BJ (cell line): ENCODE data around the gene EPHB2. TPM values are rescaled to one million over a fixed set of nuclear protein-coding genes. Genes with fewer than 3 reads are reported as not detected.

Source experiments
- CTCF ChIA-PET: fragments of 350-600 bp; formaldehyde crosslinking; extraction: SDS; loops from one replicate; lab custom pipeline; 2021; ENCODE audit warnings: antibody characterized with exemption, inconsistent platforms; lab: Yijun Ruan, JAX
- POLR2A ChIA-PET: fragments of 300-600 bp; sonication (Branson Sonifier 250); formaldehyde crosslinking; extraction: SDS; loops from one replicate; lab custom pipeline; 2021; ENCODE audit warnings: antibody characterized with exemption; lab: Charles Lee
- DNase-seq: peaks from one replicate; pipeline ENCODE4 v3.0.0-alpha.2; 2011; ENCODE audit warnings: low read depth
- H3K27me3 ChIP-seq: 2 replicates; pipeline ENCODE4 v1.6.0; 2011; ENCODE audit warnings: low read length; ENCODE audit not compliant: control insufficient read depth, insufficient read depth
- H3K36me3 ChIP-seq: 2 replicates; pipeline ENCODE4 v1.5.1; 2011; ENCODE audit warnings: low read length; ENCODE audit not compliant: control insufficient read depth, insufficient read depth
- H3K4me3 ChIP-seq: 2 replicates; pipeline ENCODE4 v1.5.1; 2011; ENCODE audit warnings: low read depth, mild to moderate bottlenecking, control low read depth, low read length
- polyA plus RNA-seq: library from polyadenylated mRNA; depleted of rRNA; stranded (reverse); fragments of >200 nt; gene quantifications from 2 replicates; pipeline ENCODE4 v1.2.3, GENCODE V29; 2011
- TF ChIP-seq, protein P1 (sequence below): IDR thresholded peaks from 2 replicates; pipeline ENCODE4 v1.5.1; 2011; ENCODE audit warnings: low read depth, mild to moderate bottlenecking, control low read depth, inconsistent platforms, low read length, moderate library complexity; ENCODE audit not compliant: insufficient read depth

The EPHB2 gene
- polyA plus RNA-seq, 1 experiment: 8.7 TPM

DNA sequence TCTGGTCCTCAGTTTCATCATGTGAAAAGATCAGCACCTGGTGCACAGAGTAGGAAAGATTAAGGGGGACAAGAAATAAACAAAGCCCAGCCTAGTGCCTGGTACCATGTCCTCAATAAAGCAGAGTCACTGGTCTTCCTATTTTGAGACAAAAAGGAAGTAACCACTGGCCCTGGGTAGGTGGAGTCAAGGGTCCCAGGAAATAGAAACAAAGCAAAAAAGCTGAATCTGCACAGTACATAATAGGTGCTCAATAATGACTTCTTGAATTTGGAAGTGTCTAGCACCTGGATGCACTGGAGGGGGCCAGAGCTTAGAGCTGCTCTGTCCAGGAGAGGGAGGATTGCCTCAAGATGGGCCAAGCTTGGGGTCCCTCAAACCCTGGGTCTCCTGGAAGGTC lies 1.9 kb upstream of the EPHB2 start:
- ChIA-PET POLR2A (no interaction called here), CTCF (interaction anchor here (1.0 to 8.3 kb wide), 4 partner anchors 22 to 225 kb away, joined by 3 to 182 read pairs (median 8); no protein-coding TSS in a partner anchor)
- 0 out of 2 replicates have a peak, but pooled peaks cover 2% of the 10 kb centered on the region for H3K27me3 ChIP-seq

DNA sequence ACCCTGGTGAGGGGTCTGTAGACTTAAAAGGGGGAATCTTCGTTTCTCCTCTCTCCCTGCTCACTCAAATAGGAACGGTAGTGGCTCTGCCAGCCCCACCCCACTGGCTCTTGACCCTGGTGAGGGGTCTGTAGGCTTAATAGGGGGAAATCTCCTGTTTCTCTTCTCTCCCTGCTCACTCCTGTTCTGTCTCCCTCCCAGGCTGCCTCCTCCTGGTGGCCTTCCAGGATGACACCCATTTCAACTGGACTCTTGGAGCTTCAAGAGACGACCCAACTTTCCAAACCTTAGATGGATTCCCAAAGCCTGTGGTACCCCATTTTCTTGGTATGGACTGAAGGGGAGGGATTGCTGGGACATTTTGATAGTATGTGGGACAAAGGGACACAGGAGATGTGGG lies 1.4 kb upstream of the EPHB2 start:
- POLR2A ChIA-PET: no interaction called here
- TF ChIP-seq, protein P1, sequence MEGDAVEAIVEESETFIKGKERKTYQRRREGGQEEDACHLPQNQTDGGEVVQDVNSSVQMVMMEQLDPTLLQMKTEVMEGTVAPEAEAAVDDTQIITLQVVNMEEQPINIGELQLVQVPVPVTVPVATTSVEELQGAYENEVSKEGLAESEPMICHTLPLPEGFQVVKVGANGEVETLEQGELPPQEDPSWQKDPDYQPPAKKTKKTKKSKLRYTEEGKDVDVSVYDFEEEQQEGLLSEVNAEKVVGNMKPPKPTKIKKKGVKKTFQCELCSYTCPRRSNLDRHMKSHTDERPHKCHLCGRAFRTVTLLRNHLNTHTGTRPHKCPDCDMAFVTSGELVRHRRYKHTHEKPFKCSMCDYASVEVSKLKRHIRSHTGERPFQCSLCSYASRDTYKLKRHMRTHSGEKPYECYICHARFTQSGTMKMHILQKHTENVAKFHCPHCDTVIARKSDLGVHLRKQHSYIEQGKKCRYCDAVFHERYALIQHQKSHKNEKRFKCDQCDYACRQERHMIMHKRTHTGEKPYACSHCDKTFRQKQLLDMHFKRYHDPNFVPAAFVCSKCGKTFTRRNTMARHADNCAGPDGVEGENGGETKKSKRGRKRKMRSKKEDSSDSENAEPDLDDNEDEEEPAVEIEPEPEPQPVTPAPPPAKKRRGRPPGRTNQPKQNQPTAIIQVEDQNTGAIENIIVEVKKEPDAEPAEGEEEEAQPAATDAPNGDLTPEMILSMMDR: no peak
- CTCF ChIA-PET: interaction anchor here (1.6 to 8.3 kb wide), 3 partner anchors 22 to 179 kb away, joined by 4 to 182 read pairs (median 11); no protein-coding TSS in a partner anchor
- no peaks in the 10 kb centered on the region for H3K36me3 ChIP-seq
- H3K4me3 ChIP-seq: no peak overlapping the region
- no peak for DNase-seq
- H3K27me3 ChIP-seq: 0 out of 2 replicates have a peak, but pooled peaks cover 2% of the 10 kb centered on the region

More for the DNA sequence above, 1.9 kb upstream of the EPHB2 start:
- Histone ChIP-seq H3K36me3 (no peaks in the 10 kb centered on the region), H3K4me3 (no peak overlapping the region)
- TF ChIP-seq, protein P1: no peak
- DNase-seq: no peak

DNA sequence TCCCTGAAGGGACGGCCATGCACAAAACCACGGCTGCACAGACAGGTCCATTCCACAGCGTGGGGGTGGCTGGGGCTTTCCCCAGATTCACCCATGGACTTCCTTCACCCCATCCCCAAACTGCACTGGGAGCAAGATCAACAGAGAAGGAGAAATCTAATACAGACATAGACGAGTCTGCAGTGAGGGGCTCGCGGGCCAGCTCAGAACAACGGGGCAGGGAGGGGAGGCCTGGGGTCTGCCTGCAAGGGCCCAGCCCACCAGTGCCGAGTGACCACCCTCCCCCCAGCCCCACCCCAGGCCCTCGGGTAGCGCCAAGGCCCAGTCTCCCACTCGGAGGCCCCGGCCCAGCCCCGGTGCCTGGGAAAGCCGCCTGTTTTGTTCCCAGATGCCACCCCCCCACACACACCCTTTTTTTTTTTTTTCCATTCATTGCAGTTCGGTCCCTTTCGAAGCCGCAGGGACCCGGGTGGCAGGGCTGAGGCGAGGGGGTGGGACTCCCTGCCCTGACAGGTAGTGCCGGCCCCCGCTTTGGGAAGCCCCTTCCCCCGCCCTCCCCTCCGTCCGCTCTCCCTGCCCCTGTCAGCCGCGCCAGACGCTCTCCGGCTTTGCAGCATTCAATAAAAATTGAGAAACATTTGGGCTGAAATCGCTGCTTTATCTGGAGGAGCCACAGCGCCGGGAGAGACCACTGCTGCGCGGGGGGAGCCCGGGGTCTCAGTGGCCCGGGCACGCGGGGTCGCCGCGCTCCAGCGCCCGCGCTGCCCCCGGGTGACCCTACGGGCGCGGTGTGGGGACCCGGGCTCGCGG lies 543 bp upstream of the EPHB2 start:
- TF ChIP-seq, protein P1: no peak
- Histone ChIP-seq H3K4me3 (peak overlapping the region; percentile 49), H3K27me3 (0 out of 2 replicates have a peak, but pooled peaks cover 2% of the 10 kb centered on the region), H3K36me3 (no peaks in the 10 kb centered on the region)
- ChIA-PET POLR2A (no interaction called here), CTCF (interaction anchor here (1.6 to 8.3 kb wide), 3 partner anchors 23 to 178 kb away, joined by 4 to 182 read pairs (median 11); no protein-coding TSS in a partner anchor)
- DNase-seq: no peak

DNA sequence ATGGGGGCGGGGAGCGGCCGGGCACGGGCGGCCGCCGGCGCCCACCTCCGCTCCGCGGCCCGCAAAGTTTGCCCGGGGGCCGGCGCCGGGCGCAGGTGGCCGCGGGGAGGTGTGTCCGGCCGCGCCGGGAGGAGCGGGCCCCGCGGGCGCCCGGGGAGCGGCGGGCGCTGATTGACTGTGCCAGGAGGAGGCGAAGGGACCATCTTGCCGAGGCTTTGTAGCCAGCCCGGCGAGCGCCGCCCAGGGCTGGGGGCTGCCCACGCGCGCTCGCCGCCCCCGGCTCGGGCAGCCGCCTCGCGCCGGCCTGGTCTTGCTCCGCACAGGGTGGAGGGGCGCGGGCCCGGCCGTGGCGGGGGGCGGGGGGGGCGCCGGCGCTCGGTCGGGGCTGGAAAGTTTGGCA lies 432 bp downstream of the EPHB2 start:
- H3K4me3 ChIP-seq: peak overlapping the region; percentile 49
- CTCF ChIA-PET: interaction anchor here (1.1 kb wide), 1 partner anchor 43 kb away, joined by 3 read pairs; no protein-coding TSS in a partner anchor

More for the DNA sequence above, 432 bp downstream of the EPHB2 start:
- DNase-seq: no peak
- POLR2A ChIA-PET: no interaction called here
- Histone ChIP-seq H3K27me3 (0 out of 2 replicates have a peak, but pooled peaks cover 2% of the 10 kb centered on the region), H3K36me3 (no peaks in the 10 kb centered on the region)
- TF ChIP-seq, protein P1: no peak
